GM21737 (cell line): ENCODE measurements around the gene ERC2.

Experiments
- ATAC-seq: cut with Tn5 transposase; IDR thresholded peaks from one replicate; pipeline ENCODE4 v1.9.1; 2021; ENCODE audit warnings: mild to moderate bottlenecking, moderate library complexity; ENCODE audit not compliant: unreplicated experiment

ERC2 gene

DNA sequence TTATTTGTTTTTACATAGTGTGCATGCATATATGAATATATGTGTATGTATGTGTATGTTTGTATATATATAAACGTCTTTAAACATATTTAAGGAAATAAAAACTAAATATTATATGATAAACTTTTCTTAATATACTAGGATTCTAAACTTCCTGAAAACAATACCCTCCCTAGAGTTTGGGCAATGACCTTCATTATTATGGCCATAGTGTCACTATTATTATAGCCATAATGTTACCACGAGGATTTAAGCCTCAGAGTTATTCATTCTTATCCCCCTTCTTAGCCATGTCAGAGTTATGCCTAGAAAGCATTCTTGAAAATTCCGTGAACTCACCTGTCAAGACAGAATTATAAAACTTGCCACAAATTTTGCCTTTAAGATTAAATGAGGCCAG, 335.5 kb downstream of the ERC2 start:
- no peak for ATAC-seq

DNA sequence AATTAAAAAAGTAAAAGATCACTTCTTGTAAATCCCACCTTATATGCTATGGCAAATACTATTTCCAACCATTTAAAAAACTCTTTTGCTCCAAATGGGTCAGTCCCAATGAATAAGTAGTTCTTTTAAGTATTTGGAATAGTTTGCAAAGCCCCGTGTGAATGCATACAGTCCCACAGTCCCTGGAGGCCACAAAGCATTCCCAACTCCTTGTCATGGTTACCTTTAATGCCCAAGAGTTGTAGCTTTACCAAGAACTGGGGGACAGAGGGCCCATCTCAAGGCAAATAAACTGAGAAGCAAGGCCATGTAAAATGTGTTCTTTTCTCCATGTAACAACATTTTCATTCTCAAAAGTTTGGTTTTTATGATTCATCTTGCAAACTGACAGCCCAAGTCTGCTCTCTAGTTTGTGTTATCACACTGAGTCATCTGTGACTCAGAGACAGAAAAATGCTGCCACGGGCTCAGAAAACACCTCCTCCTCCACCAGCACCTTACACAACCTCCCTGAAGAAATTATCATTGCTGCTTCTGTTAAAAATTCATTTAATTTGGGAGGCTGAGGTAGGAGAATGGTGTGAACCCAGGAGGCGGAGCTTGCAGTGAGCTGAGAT, 336.2 kb downstream of the ERC2 start:
- ATAC-seq = no peak

DNA sequence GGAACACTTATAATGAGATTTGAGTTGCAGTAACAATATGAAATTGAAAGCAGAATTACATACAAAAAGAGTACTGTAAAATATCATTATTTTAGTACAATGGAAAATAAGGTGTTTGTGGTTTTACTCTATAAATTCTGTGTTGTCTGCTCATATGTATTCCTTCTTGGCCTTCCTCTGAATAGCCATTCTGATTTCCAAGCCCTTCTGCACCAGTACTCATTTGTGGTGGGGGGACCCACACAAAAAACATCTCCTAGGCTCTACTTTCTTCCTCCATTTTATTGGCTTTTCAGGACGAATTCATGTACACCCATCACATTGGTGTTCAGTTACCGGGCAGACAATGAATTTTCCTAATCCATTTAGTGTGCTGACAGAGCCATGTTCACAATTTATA, 338.2 kb downstream of the ERC2 start:
- no peak for ATAC-seq

DNA sequence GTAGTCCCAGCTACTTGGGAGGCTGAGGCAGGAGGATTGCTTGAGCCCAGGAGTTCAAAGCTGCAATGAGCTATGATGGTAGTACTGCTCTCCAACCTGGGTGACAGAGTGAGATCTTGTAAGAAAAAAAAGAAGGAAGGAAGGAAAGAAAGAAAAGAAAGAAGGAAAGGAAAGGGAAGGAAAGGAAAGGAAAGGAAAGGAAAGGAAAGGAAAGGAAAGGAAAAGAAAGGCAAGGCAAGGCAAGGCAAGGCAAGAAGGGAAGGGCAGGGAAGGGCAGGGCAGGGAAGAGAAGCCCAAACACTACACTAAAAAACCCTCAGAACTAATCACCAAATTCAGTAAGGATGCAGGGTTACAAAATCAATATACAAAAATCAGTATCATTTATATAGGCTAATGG, 341.6 kb downstream of the ERC2 start:
- ATAC-seq = no peak

DNA sequence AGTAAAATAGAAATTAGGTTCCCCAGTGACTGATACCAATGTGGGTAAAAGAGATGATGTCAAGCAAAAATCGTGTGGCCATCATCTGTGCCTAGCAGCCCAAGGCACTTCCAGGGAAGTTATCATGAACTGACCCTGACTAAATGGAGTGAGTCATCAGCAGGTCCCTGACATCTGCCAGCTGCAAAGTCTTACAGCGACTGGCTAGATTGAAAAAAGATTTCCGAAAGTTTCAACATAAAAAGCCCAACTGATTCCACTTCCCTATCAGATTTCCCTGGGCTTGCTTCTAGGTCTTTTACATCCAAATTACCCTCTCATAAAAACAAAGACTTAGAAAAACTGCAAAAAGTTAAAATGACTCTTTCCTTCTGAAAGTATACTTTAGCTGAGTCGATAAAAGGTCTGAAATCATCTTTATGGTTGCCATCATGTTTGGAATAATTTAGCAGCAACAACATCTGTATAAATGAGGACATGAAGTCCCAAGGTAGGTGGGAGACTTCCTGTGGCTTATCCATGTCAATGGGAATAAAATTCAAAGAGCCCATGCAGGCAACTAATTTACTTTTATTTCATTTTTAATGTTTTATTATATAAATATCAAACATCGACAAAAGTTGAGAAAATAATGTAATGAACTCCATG, 342.8 kb downstream of the ERC2 start:
- no peak for ATAC-seq

DNA sequence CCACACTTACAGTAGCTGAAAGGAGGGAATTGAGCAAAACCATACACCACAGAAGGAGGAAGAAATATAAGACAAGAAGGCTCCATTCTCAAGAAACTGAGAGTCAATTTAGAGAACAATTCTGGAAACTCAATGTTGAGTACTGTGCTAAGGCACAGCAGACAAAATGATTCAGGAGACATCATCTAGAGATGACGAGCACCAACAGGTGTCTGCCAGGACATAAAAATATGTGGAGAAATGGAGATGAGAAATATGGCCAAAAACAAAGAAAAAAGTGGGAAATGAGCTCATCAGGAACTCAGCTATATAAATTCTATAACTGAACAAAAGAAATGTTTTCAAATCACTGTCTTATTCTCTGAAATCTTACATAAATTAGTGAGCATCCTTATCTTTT, 343.7 kb downstream of the ERC2 start:
- ATAC-seq = no peak

DNA sequence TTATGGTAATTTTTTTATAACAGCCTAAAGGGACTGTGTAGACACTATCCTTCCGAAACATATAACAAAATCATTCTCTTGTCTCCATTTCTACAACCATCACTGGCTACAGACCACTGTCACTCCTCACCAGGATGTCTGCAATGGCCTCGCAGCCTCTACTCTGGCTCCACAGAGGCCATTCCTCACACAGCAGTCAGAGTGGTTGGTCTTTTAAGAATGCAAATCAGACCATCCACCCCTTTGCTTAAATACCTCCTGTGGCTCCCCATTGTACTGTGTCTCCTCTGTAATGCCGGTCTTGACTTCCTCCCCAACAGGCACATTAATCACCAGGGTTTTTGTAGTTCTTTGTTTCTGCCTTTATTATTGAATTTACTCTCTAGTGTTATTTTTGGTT, 344.8 kb downstream of the ERC2 start:
- no peak for ATAC-seq

DNA sequence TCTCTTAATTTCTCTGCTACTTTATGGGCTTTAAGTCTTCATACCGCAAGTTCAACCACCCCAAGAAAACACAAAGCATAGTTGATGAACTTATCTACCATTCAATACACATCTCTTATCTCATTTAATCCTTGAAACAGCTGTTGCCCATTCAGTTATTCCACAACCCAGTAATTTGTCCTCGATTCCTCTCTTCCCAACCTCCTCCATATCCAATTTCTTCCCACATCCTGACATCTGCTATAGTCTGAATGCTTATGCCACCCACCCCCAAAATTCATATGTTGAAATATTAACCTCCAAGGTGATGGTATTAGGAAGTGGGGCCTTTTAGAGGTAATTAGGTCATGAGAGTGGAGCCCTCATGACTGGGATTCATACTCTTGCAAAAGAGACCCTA, 345.4 kb downstream of the ERC2 start:
- ATAC-seq = no peak

DNA sequence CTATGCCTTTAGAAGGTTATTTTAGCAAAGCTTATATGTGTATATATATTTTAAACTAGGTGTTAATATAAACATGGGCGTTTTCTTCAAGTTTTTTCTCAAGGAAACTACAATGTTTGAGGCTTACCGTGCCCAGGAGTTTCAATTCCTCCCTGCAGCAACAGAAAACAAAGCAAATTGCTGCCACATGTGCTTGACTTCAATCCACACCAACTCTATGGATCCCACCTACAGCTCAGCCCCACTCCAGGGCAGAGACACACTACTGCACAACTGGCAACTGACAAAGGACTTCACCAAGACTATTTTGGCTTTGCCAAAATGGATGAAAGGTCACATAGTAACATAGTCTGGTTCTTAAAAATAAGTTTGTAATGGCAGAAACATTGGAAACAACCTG, 346.6 kb downstream of the ERC2 start:
- no peak for ATAC-seq

DNA sequence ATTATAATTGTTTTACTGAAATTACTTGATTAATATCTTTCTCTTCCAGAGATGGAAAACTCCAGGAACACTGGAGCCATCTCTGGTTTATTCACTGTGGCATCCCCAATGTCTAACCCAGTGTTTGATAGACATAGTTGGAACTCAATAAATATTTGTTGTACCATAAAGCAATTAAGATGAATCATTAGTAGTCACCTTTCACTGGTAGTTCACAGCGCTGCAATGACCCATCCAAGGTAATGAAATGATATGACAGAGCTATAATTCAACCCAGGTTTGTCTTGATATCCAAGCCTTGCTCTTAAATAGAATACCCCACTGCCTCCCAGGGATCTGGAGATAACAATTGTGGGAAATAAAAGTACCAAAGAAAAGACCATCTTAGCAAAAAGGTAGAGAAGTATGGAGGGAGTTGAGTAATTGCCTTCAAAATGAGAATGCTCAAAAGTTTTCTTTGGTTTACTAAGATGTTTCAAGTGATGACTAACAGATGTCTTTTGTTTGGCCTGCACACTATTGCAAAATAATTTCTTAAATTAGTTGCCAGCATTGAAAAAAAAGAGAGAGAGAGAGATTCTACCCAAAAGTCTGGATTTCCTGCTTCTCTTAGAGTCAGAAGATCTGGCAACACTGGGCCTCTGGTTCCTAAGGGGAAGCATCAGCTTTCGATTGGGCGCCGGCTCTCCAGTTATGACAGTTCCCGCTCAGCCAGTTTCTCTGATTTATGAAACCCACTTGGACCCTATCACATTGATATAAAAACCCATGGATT, 348.5 kb downstream of the ERC2 start:
- no peak for ATAC-seq

DNA sequence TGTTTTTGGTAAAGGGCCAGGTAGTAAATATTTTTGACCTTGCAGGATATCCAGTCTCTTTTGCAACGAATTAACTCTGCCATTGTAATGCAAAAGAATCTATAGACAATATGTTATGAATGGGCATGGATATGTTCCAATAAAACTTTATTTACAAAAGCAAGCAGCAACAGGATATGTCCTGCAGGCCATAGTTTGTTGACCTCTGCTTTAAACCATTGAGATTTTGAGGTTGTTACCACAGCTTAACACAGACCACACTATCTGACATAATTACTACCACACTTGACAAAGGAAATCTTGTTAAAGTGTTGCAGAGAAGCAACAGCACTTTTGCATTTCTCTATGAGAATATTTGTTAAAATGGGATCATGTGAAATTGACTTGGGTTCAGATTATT, 349.3 kb downstream of the ERC2 start:
- no peak for ATAC-seq

DNA sequence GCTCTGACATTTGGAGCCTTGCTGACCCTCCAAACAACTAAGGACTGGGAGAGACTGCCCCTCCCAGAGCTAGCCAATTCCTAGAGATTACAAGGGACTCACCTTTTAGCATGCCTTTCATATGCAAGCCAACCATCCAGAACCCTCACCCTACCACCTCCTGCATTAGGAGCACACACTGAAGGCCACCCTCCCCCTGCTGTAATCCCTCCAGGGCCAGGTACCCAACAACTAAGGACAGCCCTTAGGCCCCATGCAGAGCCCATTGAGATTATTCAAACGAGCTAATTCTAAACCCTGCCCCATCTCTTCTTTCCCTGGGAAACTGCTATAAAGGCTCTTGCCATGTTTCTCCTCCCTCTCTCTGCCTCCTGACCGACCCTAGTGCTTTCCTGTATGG, 352.6 kb downstream of the ERC2 start:
- ATAC-seq = no peak

DNA sequence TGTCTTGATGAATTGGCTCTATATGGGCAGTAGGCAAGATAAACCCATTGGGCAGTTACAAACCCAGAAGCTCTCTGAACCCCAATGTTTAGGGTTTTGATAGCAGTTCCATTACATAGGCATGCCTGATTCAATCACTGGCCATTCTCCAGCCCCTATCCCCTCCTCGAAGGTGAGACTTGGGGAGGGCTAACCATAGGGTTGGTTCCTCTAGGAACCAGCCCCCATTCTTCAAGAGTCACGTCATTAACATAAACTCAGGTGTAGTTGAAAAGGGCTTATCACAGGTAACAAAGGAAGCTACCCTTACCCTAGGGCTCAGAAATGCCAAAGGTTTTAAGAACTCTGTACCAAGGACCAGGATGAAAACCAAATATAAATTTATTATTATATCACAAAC, 353.1 kb downstream of the ERC2 start:
- no peak for ATAC-seq

DNA sequence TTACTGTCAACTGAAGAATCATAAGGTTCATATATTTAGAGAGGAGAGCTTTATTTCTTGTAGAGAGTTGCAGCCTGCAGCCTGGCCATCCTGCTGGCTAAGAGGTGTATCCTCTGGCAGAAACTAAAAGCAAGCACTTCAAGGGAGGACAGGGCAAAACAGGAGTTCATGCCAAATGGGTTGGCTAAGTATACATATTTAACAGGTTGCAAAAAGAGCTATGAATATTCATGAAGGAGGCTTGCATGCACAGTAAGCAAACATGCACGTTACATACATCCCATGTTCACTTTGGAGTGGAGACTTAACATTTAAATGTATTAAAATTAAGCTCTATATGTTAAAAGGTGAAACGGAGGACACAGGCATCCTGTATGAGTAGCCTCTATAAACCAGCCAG, 354.4 kb downstream of the ERC2 start:
- ATAC-seq = no peak

DNA sequence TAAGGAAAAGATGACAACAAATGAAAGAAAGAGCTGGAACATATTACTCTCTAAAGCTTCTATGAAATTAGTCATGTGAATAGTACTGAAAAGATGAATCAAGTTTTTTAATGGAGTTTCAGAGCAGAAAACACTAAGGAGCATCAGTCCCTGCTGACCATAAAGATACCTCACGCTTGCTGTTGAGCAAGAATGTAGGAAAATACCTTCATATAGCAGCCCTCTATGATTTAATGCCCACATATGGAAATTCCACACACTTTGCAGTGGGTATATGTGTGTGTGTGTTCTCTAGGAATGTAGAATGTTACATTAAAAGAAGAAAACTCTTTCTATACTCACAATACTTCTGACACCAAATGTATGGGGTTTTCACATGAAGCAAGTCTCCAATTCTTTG, 355.0 kb downstream of the ERC2 start:
- ATAC-seq = no peak

DNA sequence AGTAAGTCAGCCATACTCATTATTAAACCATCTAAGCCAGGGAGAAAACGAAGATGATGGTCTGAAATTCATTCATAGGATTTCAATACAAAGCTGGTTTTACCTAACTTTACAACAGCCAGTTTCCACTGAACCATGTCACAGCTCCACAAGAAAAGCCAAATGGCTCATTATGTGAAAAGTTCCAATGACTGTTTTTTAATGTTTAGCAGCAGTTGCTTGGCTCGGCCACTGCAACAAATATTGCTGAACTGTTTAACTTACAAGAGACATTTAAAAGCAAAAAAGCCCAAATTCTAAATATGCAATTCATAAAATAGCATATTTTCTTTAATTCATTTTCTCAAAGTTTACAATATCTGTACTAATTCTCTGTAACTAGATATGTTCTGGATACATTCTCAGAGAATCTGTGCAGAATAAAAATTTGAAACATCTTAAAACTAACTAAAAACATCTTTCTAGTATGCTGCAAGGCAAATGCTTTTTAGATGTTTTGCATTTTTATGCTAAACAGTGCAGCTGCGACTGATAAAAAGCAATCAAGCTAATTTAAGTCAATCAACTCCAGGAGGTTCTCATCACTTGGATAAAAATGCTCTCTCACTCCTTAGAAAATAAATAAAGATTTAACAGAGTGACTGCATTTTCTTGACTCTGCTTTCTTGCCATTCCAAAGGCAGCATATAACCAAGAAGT, 356.5 kb downstream of the ERC2 start:
- ATAC-seq = no peak

DNA sequence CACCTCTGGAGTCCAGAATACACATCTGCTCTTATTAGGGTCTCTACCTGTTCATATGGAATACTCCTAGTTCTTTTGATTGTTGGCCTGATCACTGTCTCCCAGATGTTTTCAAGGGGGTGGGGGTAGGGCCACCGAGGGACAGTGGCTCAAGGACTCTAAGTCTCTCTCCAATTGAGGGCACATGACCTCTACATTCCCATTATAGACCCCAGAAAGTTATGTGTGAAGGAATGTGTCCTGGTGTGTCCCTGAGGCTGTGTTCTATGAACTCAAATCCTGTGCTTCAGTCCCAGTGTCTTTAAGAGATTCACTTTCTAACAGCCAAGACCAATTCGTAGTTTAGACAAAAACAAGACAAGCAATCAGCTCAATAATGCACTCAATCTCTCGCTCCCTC, 357.4 kb downstream of the ERC2 start:
- ATAC-seq = no peak

DNA sequence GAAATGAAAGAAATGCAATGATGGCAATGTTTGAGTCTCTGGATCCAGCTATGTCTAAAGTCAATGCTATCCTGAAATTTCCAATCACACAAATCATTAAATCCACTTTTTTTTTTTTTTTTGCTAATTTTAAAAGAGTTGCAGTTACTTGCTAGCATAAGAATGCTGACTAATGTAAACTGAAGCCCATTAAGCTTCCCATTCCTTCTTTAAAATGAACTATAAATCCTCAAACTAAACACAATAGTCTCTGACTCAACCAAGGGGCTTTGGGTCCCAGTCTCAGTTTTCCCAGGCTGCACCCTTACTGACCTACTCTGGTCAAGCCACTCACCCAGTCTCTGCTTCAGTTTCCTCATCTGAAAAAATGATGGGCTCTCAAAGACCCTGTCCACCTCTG, 361.1 kb downstream of the ERC2 start:
- no peak for ATAC-seq

DNA sequence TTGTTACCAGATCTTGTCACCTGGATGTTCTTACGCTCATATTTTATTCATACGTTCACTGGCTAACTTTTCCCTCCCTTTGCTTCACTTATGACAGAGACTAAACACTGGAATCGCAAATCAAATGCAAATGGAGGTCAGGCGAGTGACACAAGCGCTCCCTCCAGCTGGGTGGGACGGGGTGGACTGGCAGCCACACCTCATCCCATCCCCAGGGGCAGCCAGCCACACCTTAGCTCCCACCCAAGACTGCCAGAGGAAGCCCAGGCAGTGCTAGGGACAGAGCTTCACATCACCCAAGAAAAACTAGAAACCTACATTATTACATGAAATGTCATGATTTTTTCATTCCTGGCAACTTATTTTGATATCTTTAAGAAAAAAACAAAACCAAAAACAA, 366.2 kb downstream of the ERC2 start:
- ATAC-seq = no peak

DNA sequence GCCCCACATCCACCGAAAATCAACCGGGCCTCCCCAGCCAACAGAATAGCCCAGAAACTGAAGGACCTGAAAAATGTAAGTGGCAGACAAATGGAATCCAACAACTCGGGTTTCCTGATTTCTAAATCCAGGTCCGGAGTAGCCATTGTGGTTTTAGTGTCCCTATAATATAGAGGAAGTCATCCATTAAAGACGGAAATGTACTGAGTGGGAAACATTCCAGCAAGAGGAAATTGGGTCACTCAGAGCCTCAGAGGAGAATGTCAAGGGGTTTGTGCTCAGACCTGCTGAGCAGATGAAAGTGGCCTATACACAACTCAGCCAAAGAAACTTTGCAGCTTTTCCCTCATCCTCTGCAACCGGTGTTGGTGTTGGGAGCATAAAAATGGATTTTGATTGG, 366.7 kb downstream of the ERC2 start:
- no peak for ATAC-seq

DNA sequence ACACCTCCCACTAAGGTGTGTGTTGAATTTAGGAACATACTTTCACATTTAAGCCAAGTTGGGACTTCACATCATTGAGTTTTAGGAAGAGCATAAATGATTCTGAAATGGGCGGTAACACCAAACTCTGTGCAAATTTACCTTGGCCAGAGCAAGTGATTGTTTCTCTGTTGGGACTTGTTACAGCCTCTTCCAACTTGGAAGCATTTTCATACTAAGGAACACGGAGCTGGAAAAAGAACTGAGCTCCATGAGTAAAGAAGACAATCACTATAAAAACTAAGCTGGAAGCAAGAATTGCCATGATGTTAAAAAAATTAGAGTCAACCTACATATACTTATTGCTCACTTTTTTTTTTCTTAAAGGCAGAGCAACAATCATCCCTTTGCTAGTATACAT, 371.3 kb downstream of the ERC2 start:
- no peak for ATAC-seq

DNA sequence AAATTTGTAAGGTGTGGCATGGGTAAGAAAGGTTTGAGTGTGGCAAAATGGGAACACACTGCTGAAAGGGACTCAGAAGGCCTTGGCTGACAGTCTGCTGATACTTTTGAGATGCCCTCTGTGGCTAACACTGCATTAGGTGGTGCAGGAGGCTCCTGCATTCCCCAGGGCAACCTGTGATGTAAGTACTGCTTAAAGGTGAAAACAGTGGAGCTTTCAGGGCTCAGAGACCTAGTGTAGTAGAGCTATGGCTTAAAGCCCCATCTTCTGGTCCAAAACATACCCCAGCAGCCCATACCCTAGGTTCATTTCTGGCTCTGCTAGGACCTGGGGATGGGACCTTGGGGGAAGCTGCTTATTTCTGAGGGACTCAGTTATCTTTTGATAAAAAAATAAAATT, 374.1 kb downstream of the ERC2 start:
- ATAC-seq = no peak
